Stimulated activated CD4-positive, alpha-beta T cell treated with anti-CD3 and anti-CD28 coated beads, Interleukin-15, amount 100 ng/mL, for 1 hour (primary cell): Measurements from ENCODE around the gene NCAPH2.
"Not testable (repeated sequence)": the region's sequence is repeated elsewhere in the genome, so short reads cannot be mapped to it uniquely, and the experiment has no call there.

Experiments
- DNase-seq, 2 donors: peaks; one replicate each; pipeline ENCODE4 v3.0.0-alpha.2; 2020; ENCODE audit warnings: low read depth in 1 of 2, low spot score in 1 of 2

The NCAPH2 gene

GRCh38 chr22:50517495-50518260, 9.7 kb downstream of the NCAPH2 start:
- no peak for DNase-seq

GRCh38 chr22:50518606-50519005, 10.6 kb downstream of the NCAPH2 start:
- no peak for DNase-seq

- no peak for DNase-seq
Measured at GRCh38 chr22:50519151-50519550, 11.1 kb downstream of the NCAPH2 start.

GRCh38 chr22:50520184-50520583, 12.2 kb downstream of the NCAPH2 start:
- not testable (repeated sequence) for DNase-seq

- no peak for DNase-seq
Measured at GRCh38 chr22:50520826-50521453, 12.9 kb downstream of the NCAPH2 start.

- DNase-seq: no peak
Measured at GRCh38 chr22:50521710-50522109, 13.7 kb downstream of the NCAPH2 start.

GRCh38 chr22:50522208-50522805, 14.3 kb downstream of the NCAPH2 start:
- DNase-seq: no peak

GRCh38 chr22:50522806-50523438, 14.9 kb downstream of the NCAPH2 start:
- DNase-seq: no peak

GRCh38 chr22:50523458-50523805, 15.4 kb downstream of the NCAPH2 start:
- no peak for DNase-seq

GRCh38 chr22:50523806-50524675, 16.0 kb downstream of the NCAPH2 start:
- DNase-seq: no peak

GRCh38 chr22:50524676-50525103, 16.7 kb downstream of the NCAPH2 start:
- no peak for DNase-seq

GRCh38 chr22:50525104-50525857, 17.3 kb downstream of the NCAPH2 start, which contains the start of gene SCO2:
TSS of gene SCO2 (minus strand) at chr22:50525598. CDS start at chr22:50524411, 1,187 bp downstream.
- DNase-seq: peak; percentile 97 to 98

- DNase-seq: no peak
Measured at GRCh38 chr22:50525858-50526107, 17.8 kb downstream of the NCAPH2 start.

- peak; percentile 65 to 78 for DNase-seq
Measured at GRCh38 chr22:50526108-50526833, 18.2 kb downstream of the NCAPH2 start.

- no peak for DNase-seq
Measured at GRCh38 chr22:50526834-50527801, 19.1 kb downstream of the NCAPH2 start.

GRCh38 chr22:50527921-50528681, 20.1 kb downstream of the NCAPH2 start:
- DNase-seq: no peak

- DNase-seq: no peak
Measured at GRCh38 chr22:50528682-50529415, 20.8 kb downstream of the NCAPH2 start.
